Measurements from ENCODE around the gene SEC24B.
"Not testable (repeated sequence)": the region's sequence is repeated elsewhere in the genome, so short reads cannot be mapped to it uniquely, and the experiment has no call there.

SEC24B gene

GRCh38 chr4:109434007-109434971 is 674 bp downstream of the SEC24B start:
- no peak for DNase-seq

- DNase-seq: no peak
Observed at GRCh38 chr4:109435635-109436034, 2.0 kb downstream of the SEC24B start.

- no peak for DNase-seq
Observed at GRCh38 chr4:109436504-109436903, 2.9 kb downstream of the SEC24B start.

- DNase-seq: no peak
Observed at GRCh38 chr4:109440948-109441347, 7.3 kb downstream of the SEC24B start.

GRCh38 chr4:109441862-109442458 is 8.3 kb downstream of the SEC24B start:
- DNase-seq: no peak

GRCh38 chr4:109444182-109444844 is 10.7 kb downstream of the SEC24B start:
- no peak for DNase-seq

GRCh38 chr4:109447278-109447677 is 13.7 kb downstream of the SEC24B start:
- DNase-seq: no peak

- DNase-seq: no peak
Observed at GRCh38 chr4:109451544-109452273, 18.1 kb downstream of the SEC24B start.

GRCh38 chr4:109453110-109453509 is 19.5 kb downstream of the SEC24B start:
- DNase-seq: not testable (repeated sequence)

- no peak for DNase-seq
Observed at GRCh38 chr4:109462297-109462696, 28.7 kb downstream of the SEC24B start.

- no peak for DNase-seq
Observed at GRCh38 chr4:109462802-109463201, 29.2 kb downstream of the SEC24B start.

- DNase-seq: no peak
Observed at GRCh38 chr4:109465069-109465468, 31.5 kb downstream of the SEC24B start.

- DNase-seq: no peak
Observed at GRCh38 chr4:109469915-109470314, 36.3 kb downstream of the SEC24B start.

GRCh38 chr4:109472343-109472761 is 38.7 kb downstream of the SEC24B start:
- DNase-seq: no peak

- DNase-seq: no peak
Observed at GRCh38 chr4:109473824-109474223, 40.2 kb downstream of the SEC24B start.

GRCh38 chr4:109486007-109486406 is 52.4 kb downstream of the SEC24B start:
- no peak for DNase-seq

GRCh38 chr4:109494563-109494962 is 60.9 kb downstream of the SEC24B start:
- DNase-seq: no peak

GRCh38 chr4:109495514-109495913 is 61.9 kb downstream of the SEC24B start:
- DNase-seq: no peak

GRCh38 chr4:109496875-109497274 is 63.3 kb downstream of the SEC24B start:
- DNase-seq: no peak

- DNase-seq: no peak
Observed at GRCh38 chr4:109497511-109497910, 63.9 kb downstream of the SEC24B start.

- no peak for DNase-seq
Observed at GRCh38 chr4:109499513-109499912, 65.9 kb downstream of the SEC24B start.

- DNase-seq: no peak
Observed at GRCh38 chr4:109506890-109507289, 73.3 kb downstream of the SEC24B start.

GRCh38 chr4:109510687-109511086 is 77.1 kb downstream of the SEC24B start:
- DNase-seq: no peak
